K562 (cell line): ENCODE results near the gene ABAT. TPM values are rescaled to one million over a fixed set of nuclear protein-coding genes. Genes with fewer than 3 reads are reported as not detected.

Experiments
- ATAC-seq: fragments of 200-7000 bp; cut with Tn5 transposase; 3 replicates; pipeline ENCODE4 v1.9.1; 2020; ENCODE audit warnings: moderate library complexity
- BruUV-seq: library from RNA; stranded (reverse); fragments of 400-500 nt; replicated peaks from 2 replicates; lab custom pipeline; 2021; lab: Mats Ljungman, UMichigan
- CTCF ChIA-PET: fragments of 300-600 bp; formaldehyde crosslinking; extraction: SDS; loops from one replicate; lab custom pipeline; 2021; ENCODE audit warnings: low intra/inter-chr PET ratio; lab: Yijun Ruan, JAX
- POLR2A ChIA-PET: fragments of 300-600, 350-650 bp; sonication (Branson Sonifier 250); formaldehyde crosslinking; extraction: SDS; loops from one replicate; lab custom pipeline; 2021; ENCODE audit warnings: antibody characterized with exemption, inconsistent platforms; lab: Yijun Ruan, JAX
- DNase-seq, 4 experiments: peaks; one replicate each; pipeline versions ENCODE4 v3.0.0 to v3.0.0-alpha.2; 2011 to 2018; ENCODE audit warnings: low spot score in 3 of 4, mixed read lengths in 3 of 4; ENCODE audit errors: extremely low read depth in 1 of 4
- FAIRE-seq: peaks from 2 replicates; lab custom pipeline; 2011; peaks lifted over from hg19 to GRCh38; lab: Jason Lieb, UNC
- H2AFZ ChIP-seq: 2 replicates; pipeline ENCODE4 v1.6.0; 2011; ENCODE audit warnings: low read depth, low read length, control low read depth, inconsistent platforms
- H3K27ac ChIP-seq: fragments of 200-600 bp; 3 replicates; pipeline ENCODE4 v1.8.0; 2011; ENCODE audit warnings: low read depth, mild to moderate bottlenecking, control low read depth, inconsistent platforms, low read length, moderate library complexity, mixed read lengths; ENCODE audit errors: extremely low read depth
- H3K27me3 ChIP-seq, 2 experiments: fragments of 300-600 bp in 1 of 2; 2 replicates in 1 of 2; 3 replicates in 1 of 2; pipeline versions ENCODE4 v1.6.0 to v1.8.0; 2011; ENCODE audit warnings: inconsistent platforms in 2 of 2, low read length in 2 of 2, mild to moderate bottlenecking in 1 of 2, mixed read lengths in 1 of 2, moderate library complexity in 1 of 2; ENCODE audit not compliant: control insufficient read depth in 2 of 2, insufficient read depth in 2 of 2
- H3K36me3 ChIP-seq: fragments of 300-600 bp; 3 replicates; pipeline ENCODE4 v1.8.0; 2011; ENCODE audit warnings: mild to moderate bottlenecking, low read length, inconsistent platforms; ENCODE audit not compliant: control insufficient read depth, insufficient read depth
- H3K4me1 ChIP-seq, 2 experiments: fragments of 200-600 bp in 1 of 2; replicated peaks in 1 of 2; 2 replicates in 1 of 2; 3 replicates in 1 of 2; pipeline versions ENCODE4 v1.5.1 to v1.8.0; 2011; ENCODE audit warnings: inconsistent platforms in 2 of 2, low read length in 2 of 2, mild to moderate bottlenecking in 1 of 2, mixed read lengths in 1 of 2, moderate library complexity in 1 of 2; ENCODE audit not compliant: control insufficient read depth in 2 of 2, insufficient read depth in 2 of 2
- H3K4me2 ChIP-seq: 2 replicates; pipeline ENCODE4 v1.6.1; 2011; ENCODE audit warnings: low read length, control low read depth, inconsistent platforms, mixed read lengths; ENCODE audit not compliant: insufficient read depth
- H3K4me3 ChIP-seq: fragments of 200-600 bp; sonication (generic), shearing (Covaris generic); 2 replicates; pipeline ENCODE4 v1.5.1; 2016; ENCODE audit warnings: control low read depth, inconsistent platforms
- H3K79me2 ChIP-seq: fragments of 200-600 bp; 3 replicates; pipeline ENCODE4 v1.8.0; 2011; ENCODE audit warnings: low read length, inconsistent platforms; ENCODE audit not compliant: control insufficient read depth, insufficient read depth
- H3K9ac ChIP-seq, 2 experiments: 2 replicates each; pipeline versions ENCODE4 v1.6.0 to v1.6.1; 2011; ENCODE audit warnings: low read depth in 2 of 2, low read length in 2 of 2, control low read depth in 1 of 2, inconsistent platforms in 1 of 2, mild to moderate bottlenecking in 1 of 2, mixed read lengths in 1 of 2; ENCODE audit not compliant: insufficient read depth in 1 of 2
- H3K9me1 ChIP-seq: one replicate; pipeline ENCODE4 v1.6.0; 2011; ENCODE audit warnings: inconsistent platforms, mild to moderate bottlenecking, low read length, moderate library complexity; ENCODE audit not compliant: control insufficient read depth, insufficient read depth
- H3K9me3 ChIP-seq: replicated peaks from 2 replicates; pipeline ENCODE4 v1.5.1; 2011; ENCODE audit warnings: low read depth, low read length, inconsistent platforms; ENCODE audit not compliant: control insufficient read depth, insufficient read depth
- H4K20me1 ChIP-seq: replicated peaks from 2 replicates; pipeline ENCODE4 v1.6.1; 2011; ENCODE audit warnings: low read length, inconsistent platforms, mixed read lengths; ENCODE audit not compliant: control insufficient read depth, insufficient read depth
- ASH1L ChIP-seq: fragments of 450-650 bp; IDR thresholded peaks from 2 replicates; pipeline ENCODE4 v1.6.1; 2018; ENCODE audit warnings: borderline replicate concordance, mild to moderate bottlenecking, low read depth; ENCODE audit not compliant: partially characterized antibody
- GATAD2B ChIP-seq: fragments of 450-650 bp; IDR thresholded peaks from 2 replicates; pipeline ENCODE4 v1.6.1; 2017; ENCODE audit warnings: mild to moderate bottlenecking, borderline replicate concordance
- KDM2B ChIP-seq: fragments of 250-450 bp; sonication (Bioruptor Pico); IDR thresholded peaks from 2 replicates; pipeline ENCODE4 v1.8.0; 2021; ENCODE audit warnings: mild to moderate bottlenecking, moderate library complexity
- KLF1 ChIP-seq: fragments of 450-650 bp; IDR thresholded peaks from 2 replicates; pipeline ENCODE4 v1.6.1; 2016; ENCODE audit warnings: missing genetic modification characterization, missing compliant biosample characterization
- MAFK ChIP-seq: IDR thresholded peaks from 2 replicates; pipeline ENCODE4 v1.6.1; 2011; ENCODE audit warnings: low read length, improper control_type of control experiment
- PCBP1 ChIP-seq: fragments of 200-400 bp; formaldehyde crosslinking; IDR thresholded peaks from 2 replicates; pipeline ENCODE4 v1.6.1; 2018; ENCODE audit warnings: mild to moderate bottlenecking, low read depth, low read length; ENCODE audit not compliant: poor library complexity, severe bottlenecking
- RAD51 ChIP-seq: fragments of 450-650 bp; IDR thresholded peaks from 2 replicates; pipeline ENCODE4 v1.7.1; 2016; ENCODE audit warnings: low read depth, mild to moderate bottlenecking, borderline replicate concordance
- RBM25 ChIP-seq: fragments of 200-400 bp; formaldehyde crosslinking; IDR thresholded peaks from 2 replicates; pipeline ENCODE4 v1.6.1; 2018; ENCODE audit warnings: low read length, low read depth, moderate library complexity; ENCODE audit not compliant: severe bottlenecking
- REST ChIP-seq, 2 experiments: fragments of 450-650 bp; formaldehyde crosslinking in 1 of 2; IDR thresholded peaks; 2 replicates each; pipeline versions ENCODE4 v1.4.0 to v1.6.1; 2014 to 2020; ENCODE audit warnings: mild to moderate bottlenecking in 2 of 2, borderline replicate concordance in 1 of 2, low read depth in 1 of 2
- TCF3 ChIP-seq: sonication (generic); formaldehyde crosslinking; IDR thresholded peaks from 2 replicates; pipeline ENCODE4 v1.4.0; 2020; ENCODE audit warnings: mild to moderate bottlenecking, missing genetic modification reagents
- TCF7 ChIP-seq: sonication (generic); IDR thresholded peaks from 2 replicates; pipeline ENCODE4 v1.6.1; 2016; ENCODE audit warnings: antibody characterized with exemption, borderline replicate concordance
- TEAD2 ChIP-seq: fragments of 450-650 bp; IDR thresholded peaks from 2 replicates; pipeline ENCODE4 v1.6.1; 2016; ENCODE audit warnings: missing genetic modification characterization, control low read depth, missing compliant biosample characterization
- WGBS: fragments of 100-300 bp; shearing (Covaris generic); methylation state at CpG from one replicate; pipeline ENCODE4 v1.1.6; 2016; ENCODE audit warnings: low coverage, mixed read lengths; ENCODE audit not compliant: insufficient coverage; ENCODE audit errors: missing lambda C conversion rate; 5-methylcytosine and 5-hydroxymethylcytosine counted together
- in situ Hi-C: fragments of 300-500 bp; cut with MboI; formaldehyde crosslinking; loops from 4 replicates; pipeline ENCODE4 v1.15.0; 2018; ENCODE audit warnings: inconsistent platforms, mixed read lengths
- intact Hi-C: fragments of 100-400 bp; cut with micrococcal nuclease; formaldehyde crosslinking; loops from 2 replicates; pipeline ENCODE4 v1.14.2; 2022
- polyA plus RNA-seq, 8 experiments: library from polyadenylated mRNA; depleted of rRNA in 4 of 8; stranded (reverse) in 5 of 8; unstranded in 3 of 8; fragments of >200 nt; fragmentation: Nextera tagmentation in 2 of 8; fragmentation: Illumina TruSeq in 1 of 8; extraction: Ambion mirVana in 2 of 8; extraction: Trizol in 1 of 8; gene quantifications; 2 replicates each; pipeline versions ENCODE4 v1.2.1 to v1.2.3, GENCODE V29; 2011 to 2014; ENCODE audit warnings: inconsistent platforms in 1 of 8, missing spikeins in 1 of 8
- total RNA-seq, 7 experiments: library from RNA; depleted of rRNA in 6 of 7; stranded (reverse); fragments of >200 nt in 6 of 7; fragmentation: Illumina TruSeq in 2 of 7; extraction: Trizol in 2 of 7; gene quantifications; 2 replicates each; pipeline versions ENCODE4 v1.2.1 to v1.2.3, GENCODE V29; 2011 to 2021; ENCODE audit warnings: low replicate concordance in 1 of 7
- TF ChIP-seq, protein P1 (sequence below): IDR thresholded peaks from 2 replicates; pipeline ENCODE4 v1.6.1; 2011; ENCODE audit warnings: borderline replicate concordance, low read depth, mild to moderate bottlenecking, moderate library complexity, low read length; ENCODE audit not compliant: insufficient read depth, poor library complexity, severe bottlenecking

The ABAT gene
- total and polyA plus RNA-seq, 9 of the 15 experiments (the other 6 are each of a cell fraction or from before 2014, with no cell fraction given) = 0.01 to 0.49 (median 0.10) TPM

- no peak overlapping the region for H3K27ac ChIP-seq
- no peaks in the 10 kb centered on the region for H3K79me2 ChIP-seq
- peaks cover 2% of the 10 kb centered on the region for H3K9me1 ChIP-seq
- WGBS = 3% methylated on average over 7 of the region's 7 CpGs
- no peak overlapping the region for H3K4me2 ChIP-seq
- no peaks in the 10 kb centered on the region for H3K9me3 ChIP-seq
- no peak overlapping the region for H2AFZ ChIP-seq
- intact Hi-C loops = no loop called here
- H3K4me1 ChIP-seq = no peaks in the 10 kb centered on the region; a peak in 1 of 5 replicates
- H4K20me1 ChIP-seq = peaks cover 7% of the 10 kb centered on the region; the same call in 1 of the 2 replicates
- DNase-seq (no peak), FAIRE-seq (no peak), ATAC-seq (no peak)
- H3K9ac ChIP-seq = no peak overlapping the region
- ChIA-PET CTCF (no interaction called here), POLR2A (interaction anchor here (0.6 kb wide), 2 partner anchors 32 to 1354 kb away, joined by 3 to 5 read pairs; no protein-coding TSS in a partner anchor)
- in situ Hi-C loops = no loop called here
- no TSS peak for BruUV-seq
- no peak overlapping the region for H3K4me3 ChIP-seq
- H3K36me3 ChIP-seq = no peaks in the 10 kb centered on the region
- H3K27me3 ChIP-seq = peaks cover 28 to 81% of the 10 kb centered on the region in 2 experiments; a peak in 4 of 5 replicates
- TF ChIP-seq GATAD2B (no peak), ASH1L (no peak), RBM25 (peak; percentile 52), TEAD2 (tag) (no peak), KDM2B (CRISPR knock-in tag) (no peak), TCF7 (no peak), REST (IDR thresholded peaks at IDR 0.05; ENCODE audit: borderline replicate concordance) (no peak), REST (CRISPR knock-in tag; IDR thresholded peaks at IDR 0.05; ENCODE audit: low read depth) (no peak), KLF1 (no peak), MAFK (no peak), PCBP1 (no peak), RAD51 (peak; percentile 50; the same call in 1 of the 2 replicates), TCF3 (no peak)
- TF ChIP-seq, protein P1, sequence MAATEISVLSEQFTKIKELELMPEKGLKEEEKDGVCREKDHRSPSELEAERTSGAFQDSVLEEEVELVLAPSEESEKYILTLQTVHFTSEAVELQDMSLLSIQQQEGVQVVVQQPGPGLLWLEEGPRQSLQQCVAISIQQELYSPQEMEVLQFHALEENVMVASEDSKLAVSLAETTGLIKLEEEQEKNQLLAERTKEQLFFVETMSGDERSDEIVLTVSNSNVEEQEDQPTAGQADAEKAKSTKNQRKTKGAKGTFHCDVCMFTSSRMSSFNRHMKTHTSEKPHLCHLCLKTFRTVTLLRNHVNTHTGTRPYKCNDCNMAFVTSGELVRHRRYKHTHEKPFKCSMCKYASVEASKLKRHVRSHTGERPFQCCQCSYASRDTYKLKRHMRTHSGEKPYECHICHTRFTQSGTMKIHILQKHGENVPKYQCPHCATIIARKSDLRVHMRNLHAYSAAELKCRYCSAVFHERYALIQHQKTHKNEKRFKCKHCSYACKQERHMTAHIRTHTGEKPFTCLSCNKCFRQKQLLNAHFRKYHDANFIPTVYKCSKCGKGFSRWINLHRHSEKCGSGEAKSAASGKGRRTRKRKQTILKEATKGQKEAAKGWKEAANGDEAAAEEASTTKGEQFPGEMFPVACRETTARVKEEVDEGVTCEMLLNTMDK = no peak
Measured at GRCh38 chr16:8777217-8777616, 102.8 kb downstream of the ABAT start.
